Vagina (tissue), 2 donors: Measurements from ENCODE around the gene GPR55.

ENCODE experiments used
- POLR2A ChIP-seq, 2 donors: fragments of 450-650 bp; IDR thresholded peaks; one replicate each; pipeline ENCODE4 v1.6.1; 2017; ENCODE audit warnings: antibody characterized with exemption in 2 of 2, mild to moderate bottlenecking in 2 of 2, moderate library complexity in 2 of 2
- POLR2AphosphoS5 ChIP-seq, 2 donors: sonication (generic); formaldehyde crosslinking; IDR thresholded peaks; one replicate each; pipeline ENCODE4 v1.9.0; 2017; ENCODE audit warnings: antibody characterized with exemption in 2 of 2, mild to moderate bottlenecking in 2 of 2, low read depth in 1 of 2; ENCODE audit not compliant: insufficient read depth in 1 of 2
- TF ChIP-seq, protein P1 (sequence below), 3 experiments: fragments of 450-650 bp in 2 of 3; fragments of 200-600 bp in 1 of 3; sonication (generic) in 1 of 3; IDR thresholded peaks; one replicate each; pipeline ENCODE4 v1.5.1; 2017 to 2019; ENCODE audit warnings: antibody characterized with exemption in 3 of 3, mild to moderate bottlenecking in 2 of 3, moderate library complexity in 2 of 3

- TF ChIP-seq, protein P1, sequence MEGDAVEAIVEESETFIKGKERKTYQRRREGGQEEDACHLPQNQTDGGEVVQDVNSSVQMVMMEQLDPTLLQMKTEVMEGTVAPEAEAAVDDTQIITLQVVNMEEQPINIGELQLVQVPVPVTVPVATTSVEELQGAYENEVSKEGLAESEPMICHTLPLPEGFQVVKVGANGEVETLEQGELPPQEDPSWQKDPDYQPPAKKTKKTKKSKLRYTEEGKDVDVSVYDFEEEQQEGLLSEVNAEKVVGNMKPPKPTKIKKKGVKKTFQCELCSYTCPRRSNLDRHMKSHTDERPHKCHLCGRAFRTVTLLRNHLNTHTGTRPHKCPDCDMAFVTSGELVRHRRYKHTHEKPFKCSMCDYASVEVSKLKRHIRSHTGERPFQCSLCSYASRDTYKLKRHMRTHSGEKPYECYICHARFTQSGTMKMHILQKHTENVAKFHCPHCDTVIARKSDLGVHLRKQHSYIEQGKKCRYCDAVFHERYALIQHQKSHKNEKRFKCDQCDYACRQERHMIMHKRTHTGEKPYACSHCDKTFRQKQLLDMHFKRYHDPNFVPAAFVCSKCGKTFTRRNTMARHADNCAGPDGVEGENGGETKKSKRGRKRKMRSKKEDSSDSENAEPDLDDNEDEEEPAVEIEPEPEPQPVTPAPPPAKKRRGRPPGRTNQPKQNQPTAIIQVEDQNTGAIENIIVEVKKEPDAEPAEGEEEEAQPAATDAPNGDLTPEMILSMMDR (IDR thresholded peaks at IDR 0.05), result no peak
- TF ChIP-seq POLR2AphosphoS5 (IDR thresholded peaks at IDR 0.05; ENCODE audit: insufficient read depth in 1 of 2, low read depth in 1 of 2), result no peak
- no peak for TF ChIP-seq POLR2A (IDR thresholded peaks at IDR 0.05)
Measured at GRCh38 chr2:230885463-230886130, 39.4 kb downstream of the GPR55 start.
